ENCODE data around the gene RGL1. TPM values are rescaled to one million over a fixed set of nuclear protein-coding genes. Genes with fewer than 3 reads are reported as not detected.
"Not testable (repeated sequence)": the region's sequence is repeated elsewhere in the genome, so short reads cannot be mapped to it uniquely, and the experiment has no call there.

Gene RGL1
- total RNA-seq, 2 experiments from 2014 or later, result 2.6 TPM

DNA sequence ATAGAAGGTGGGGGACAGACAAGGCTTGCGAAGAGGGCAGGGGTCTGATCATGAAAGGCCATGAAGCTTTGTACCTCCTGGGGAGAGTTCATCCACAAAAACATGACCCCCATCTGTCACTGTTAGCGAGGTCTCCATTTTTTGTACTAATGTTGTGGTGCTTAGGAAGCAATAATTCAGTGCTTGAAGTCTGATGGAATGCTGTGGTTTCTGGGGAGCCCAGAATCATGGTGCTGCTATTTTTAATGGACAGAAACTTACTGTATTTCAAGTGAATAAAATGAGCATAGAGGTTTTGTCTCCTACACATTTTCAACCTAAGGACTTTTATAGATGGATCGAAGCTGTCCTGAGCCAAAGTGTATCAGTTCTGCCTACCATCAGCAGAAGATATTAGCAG, 28.2 kb upstream of the RGL1 start:
- ChIA-PET CTCF (no interaction called here), POLR2A (no interaction called here)
- H3K27ac Mint-ChIP-seq, result no peak overlapping the region
- no peak overlapping the region for H3K4me3 Mint-ChIP-seq
- DNase-seq, result no peak
- H3K4me1 Mint-ChIP-seq, result no peaks in the 10 kb centered on the region
- peaks cover 18% of the 10 kb centered on the region for H3K9me3 Mint-ChIP-seq
- H3K36me3 Mint-ChIP-seq (ENCODE audit: low read depth), result no peaks in the 10 kb centered on the region
- H3K27me3 Mint-ChIP-seq, result no peaks in the 10 kb centered on the region

DNA sequence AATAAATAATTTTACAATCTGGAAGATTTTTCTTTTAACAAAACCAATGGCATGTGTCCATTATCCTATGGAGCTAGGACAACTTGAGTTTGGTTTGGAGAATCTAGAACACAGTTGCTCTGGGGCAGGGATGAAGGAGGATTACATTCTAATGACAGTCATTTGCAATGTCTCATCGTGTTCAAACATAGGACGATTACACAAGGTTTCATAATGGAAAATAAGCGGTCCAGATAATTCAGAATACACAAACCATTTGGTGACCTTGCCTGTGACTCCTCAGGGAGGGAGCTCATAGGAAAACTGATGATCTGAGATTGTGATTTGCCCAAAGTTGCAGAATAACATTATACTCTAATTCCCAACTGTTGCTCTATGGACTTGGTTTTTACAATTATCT, 27.6 kb upstream of the RGL1 start:
- H3K27ac Mint-ChIP-seq, result no peak overlapping the region
- ChIA-PET CTCF (no interaction called here), POLR2A (no interaction called here)
- no peak for DNase-seq
- no peaks in the 10 kb centered on the region for H3K36me3 Mint-ChIP-seq (ENCODE audit: low read depth)
- no peaks in the 10 kb centered on the region for H3K4me1 Mint-ChIP-seq
- H3K4me3 Mint-ChIP-seq, result no peak overlapping the region
- H3K9me3 Mint-ChIP-seq, result peaks cover 17% of the 10 kb centered on the region
- H3K27me3 Mint-ChIP-seq, result no peaks in the 10 kb centered on the region

- no peak overlapping the region for H3K27ac Mint-ChIP-seq
- peaks cover 16% of the 10 kb centered on the region for H3K9me3 Mint-ChIP-seq
- H3K27me3 Mint-ChIP-seq, result no peaks in the 10 kb centered on the region
- no peak overlapping the region for H3K4me3 Mint-ChIP-seq
- POLR2A ChIA-PET, result interaction anchor here (0.7 kb wide), 1 partner anchor 47 kb away, joined by 3 read pairs; no protein-coding TSS in a partner anchor
- H3K4me1 Mint-ChIP-seq, result no peaks in the 10 kb centered on the region
- no peaks in the 10 kb centered on the region for H3K36me3 Mint-ChIP-seq (ENCODE audit: low read depth)
- CTCF ChIA-PET, result no interaction called here
- no peak for DNase-seq
These were observed 26.9 kb upstream of the RGL1 start for GRCh38 chr1:183778045-183778444.

GRCh38 chr1:183778568-183779433, 26.1 kb upstream of the RGL1 start:
- ChIA-PET CTCF (no interaction called here), POLR2A (interaction anchor here (0.7 kb wide), 1 partner anchor 47 kb away, joined by 3 read pairs; no protein-coding TSS in a partner anchor)
- Mint-ChIP-seq H3K27me3 (no peaks in the 10 kb centered on the region), H3K36me3 (ENCODE audit: low read depth) (no peaks in the 10 kb centered on the region), H3K9me3 (peaks cover 12% of the 10 kb centered on the region), H3K4me3 (no peak overlapping the region), H3K27ac (no peak overlapping the region), H3K4me1 (no peaks in the 10 kb centered on the region)
- no peak for DNase-seq

- ChIA-PET POLR2A (no interaction called here), CTCF (no interaction called here)
- Mint-ChIP-seq H3K4me1 (no peaks in the 10 kb centered on the region), H3K9me3 (peaks cover 7% of the 10 kb centered on the region), H3K27me3 (no peaks in the 10 kb centered on the region), H3K36me3 (ENCODE audit: low read depth) (no peaks in the 10 kb centered on the region), H3K27ac (no peak overlapping the region), H3K4me3 (no peak overlapping the region)
- DNase-seq, result no peak
These were observed 24.8 kb upstream of the RGL1 start for GRCh38 chr1:183780159-183780558.

GRCh38 chr1:183780757-183781156, 24.2 kb upstream of the RGL1 start:
- Mint-ChIP-seq H3K27ac (no peak overlapping the region), H3K36me3 (ENCODE audit: low read depth) (no peaks in the 10 kb centered on the region), H3K4me1 (no peaks in the 10 kb centered on the region), H3K9me3 (peaks cover 3% of the 10 kb centered on the region), H3K4me3 (no peak overlapping the region), H3K27me3 (no peaks in the 10 kb centered on the region)
- ChIA-PET POLR2A (no interaction called here), CTCF (no interaction called here)
- DNase-seq, result no peak

- Mint-ChIP-seq H3K36me3 (ENCODE audit: low read depth) (no peaks in the 10 kb centered on the region), H3K27me3 (no peaks in the 10 kb centered on the region), H3K4me1 (no peaks in the 10 kb centered on the region), H3K27ac (no peak overlapping the region), H3K4me3 (no peak overlapping the region), H3K9me3 (no peaks in the 10 kb centered on the region)
- ChIA-PET CTCF (no interaction called here), POLR2A (no interaction called here)
- no peak for DNase-seq
These were observed 21.6 kb upstream of the RGL1 start for GRCh38 chr1:183783342-183783741.

GRCh38 chr1:183783767-183784637, 20.9 kb upstream of the RGL1 start:
- CTCF ChIA-PET, result no interaction called here
- no peak overlapping the region for H3K4me3 Mint-ChIP-seq
- H3K27ac Mint-ChIP-seq, result no peak overlapping the region

DNA sequence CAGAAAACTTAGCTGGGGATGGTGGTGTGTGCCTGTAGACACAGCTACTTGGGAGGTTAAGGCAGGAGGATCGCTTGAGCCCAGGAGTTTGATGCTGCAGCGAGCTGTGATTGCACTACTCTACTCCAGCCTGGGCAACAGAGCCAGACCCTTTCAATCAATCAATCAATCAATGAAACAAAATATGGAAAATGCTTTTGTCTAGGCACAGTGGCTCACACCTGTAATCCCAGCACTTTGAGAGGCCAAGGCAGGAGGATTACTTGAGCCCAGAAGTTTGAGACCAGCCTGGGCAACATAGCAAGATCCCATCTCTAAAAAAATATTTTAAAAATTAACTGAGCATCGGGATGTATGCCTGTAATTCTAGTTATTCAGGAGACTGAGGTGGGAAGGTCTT, 19.0 kb upstream of the RGL1 start:
- H3K36me3 Mint-ChIP-seq (ENCODE audit: low read depth); H3K27ac Mint-ChIP-seq; POLR2A ChIA-PET: not testable (repeated sequence)

More at GRCh38 chr1:183783767-183784637, 20.9 kb upstream of the RGL1 start:
- H3K27me3 Mint-ChIP-seq, result no peaks in the 10 kb centered on the region
- no peaks in the 10 kb centered on the region for H3K4me1 Mint-ChIP-seq
- POLR2A ChIA-PET, result no interaction called here
- no peaks in the 10 kb centered on the region for H3K9me3 Mint-ChIP-seq
- no peaks in the 10 kb centered on the region for H3K36me3 Mint-ChIP-seq (ENCODE audit: low read depth)
- DNase-seq, result no peak

DNA sequence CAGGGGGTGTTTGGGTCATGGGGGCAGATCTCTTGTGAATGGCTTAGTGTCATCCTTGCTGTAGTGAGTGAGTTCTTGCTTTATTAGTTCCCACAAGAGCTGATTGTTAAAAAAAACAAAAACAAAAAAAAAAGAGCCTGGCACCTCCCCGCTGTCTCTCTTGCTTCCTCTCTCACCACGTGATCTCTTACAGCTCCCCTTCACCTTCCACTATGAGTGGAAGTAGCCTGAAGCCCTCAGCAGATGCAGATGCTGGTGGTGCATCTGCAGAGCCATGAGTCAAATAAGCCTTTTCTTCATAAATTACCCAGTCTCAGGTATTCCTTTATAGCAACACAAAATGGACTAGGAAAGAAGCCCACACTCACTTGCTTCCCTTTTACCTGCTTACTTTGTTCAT, 17.2 kb upstream of the RGL1 start:
- H3K4me1 Mint-ChIP-seq, result no peaks in the 10 kb centered on the region
- CTCF ChIA-PET, result no interaction called here
- H3K27me3 Mint-ChIP-seq, result peaks cover 4% of the 10 kb centered on the region
- no peaks in the 10 kb centered on the region for H3K9me3 Mint-ChIP-seq
- H3K36me3 Mint-ChIP-seq (ENCODE audit: low read depth), result no peaks in the 10 kb centered on the region
- POLR2A ChIA-PET, result no interaction called here
- no peak overlapping the region for H3K27ac Mint-ChIP-seq
- no peak overlapping the region for H3K4me3 Mint-ChIP-seq
- DNase-seq, result no peak

More for the DNA sequence above, 19.0 kb upstream of the RGL1 start:
- DNase-seq, H3K27me3 Mint-ChIP-seq, H3K9me3 Mint-ChIP-seq, H3K4me1 Mint-ChIP-seq, H3K4me3 Mint-ChIP-seq, CTCF ChIA-PET: not testable (repeated sequence)

DNA sequence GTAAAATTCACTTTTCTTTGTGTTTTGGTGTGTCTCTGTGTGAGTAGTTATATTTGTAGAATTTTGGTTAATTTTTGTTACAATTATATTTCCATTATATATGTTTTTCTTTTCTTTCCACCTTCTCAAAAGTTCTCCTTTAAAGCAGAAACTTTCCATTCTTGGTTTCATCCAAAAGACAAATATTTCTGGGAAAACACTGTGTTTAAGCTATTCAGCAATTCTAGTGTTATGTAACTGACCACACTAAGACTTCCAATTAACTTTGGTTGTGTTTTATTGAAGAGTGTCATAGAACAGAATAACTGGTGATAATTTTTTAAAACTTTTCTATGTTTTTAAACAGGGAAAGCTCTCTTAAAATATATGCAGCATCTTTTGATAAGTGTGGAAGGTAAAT, 13.6 kb upstream of the RGL1 start:
- H3K4me3 Mint-ChIP-seq, result no peak overlapping the region
- H3K36me3 Mint-ChIP-seq (ENCODE audit: low read depth), result no peaks in the 10 kb centered on the region
- ChIA-PET POLR2A (no interaction called here), CTCF (no interaction called here)
- H3K27ac Mint-ChIP-seq, result no peak overlapping the region
- H3K27me3 Mint-ChIP-seq, result peaks cover 4% of the 10 kb centered on the region
- DNase-seq, result no peak
- H3K9me3 Mint-ChIP-seq, result no peaks in the 10 kb centered on the region
- H3K4me1 Mint-ChIP-seq, result no peaks in the 10 kb centered on the region

- ChIA-PET CTCF (interaction anchor here (1.0 kb wide), 1 partner anchor 23 kb away, joined by 3 read pairs; no protein-coding TSS in a partner anchor), POLR2A (no interaction called here)
- no peaks in the 10 kb centered on the region for H3K36me3 Mint-ChIP-seq (ENCODE audit: low read depth)
- DNase-seq, result no peak
- peaks cover 4% of the 10 kb centered on the region for H3K27me3 Mint-ChIP-seq
- H3K9me3 Mint-ChIP-seq, result no peaks in the 10 kb centered on the region
- H3K4me3 Mint-ChIP-seq, result no peak overlapping the region
- H3K27ac Mint-ChIP-seq, result no peak overlapping the region
- H3K4me1 Mint-ChIP-seq, result no peaks in the 10 kb centered on the region
These were observed 12.6 kb upstream of the RGL1 start for GRCh38 chr1:183792300-183792699.

DNA sequence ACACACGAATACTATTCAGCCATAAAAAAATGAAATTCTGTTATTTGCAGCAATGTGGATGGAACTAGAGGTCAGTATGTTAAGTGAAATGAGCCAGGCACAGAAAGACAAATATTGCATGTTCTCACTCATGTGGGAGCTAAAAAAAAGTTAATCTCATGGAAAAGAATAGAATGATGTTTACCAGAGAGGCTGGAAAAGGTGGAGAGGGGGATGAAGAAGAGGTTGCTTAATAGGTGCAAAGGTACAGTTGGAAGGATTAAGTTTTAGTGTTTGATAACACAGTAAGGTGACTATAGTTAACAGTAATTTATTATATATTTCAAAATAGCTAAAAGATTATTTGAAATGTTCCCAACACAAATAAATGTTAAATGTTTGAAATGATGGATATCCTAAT, 10.8 kb upstream of the RGL1 start:
- peaks cover 4% of the 10 kb centered on the region for H3K27me3 Mint-ChIP-seq
- POLR2A ChIA-PET, result no interaction called here

More for the DNA sequence above, 10.8 kb upstream of the RGL1 start:
- DNase-seq, result no peak
- Mint-ChIP-seq H3K9me3 (no peaks in the 10 kb centered on the region), H3K4me1 (no peaks in the 10 kb centered on the region), H3K27ac (no peak overlapping the region), H3K4me3 (no peak overlapping the region), H3K36me3 (ENCODE audit: low read depth) (no peaks in the 10 kb centered on the region)
- CTCF ChIA-PET, result no interaction called here
